ENCODE results near the gene PTPRM.

- TF ChIP-seq CTCF (IDR thresholded peaks at IDR 0.05 in 2 of 3, conservative IDR thresholded peaks at IDR 0.05 in 1 of 3; ENCODE audit: borderline replicate concordance in 1 of 3, insufficient read depth in 1 of 3, low read depth in 2 of 3, low read length in 2 of 3) (no peak), ZBTB33 (IDR thresholded peaks at IDR 0.05; ENCODE audit: extremely low read depth, insufficient replicate concordance, low read length) (no peak), EZH2phosphoT487 (IDR thresholded peaks at IDR 0.05; ENCODE audit: borderline replicate concordance) (no peak)
Measured at GRCh38 chr18:8298186-8298585, 731.1 kb downstream of the PTPRM start.

All from HCT116 (cell line).